GM23338 (cell line): Measurements from ENCODE around the gene PDE4D. TPM values are rescaled to one million over a fixed set of nuclear protein-coding genes. Genes with fewer than 3 reads are reported as not detected.

ENCODE experiments used
- ATAC-seq: fragments of 200-7000 bp; cut with Tn5 transposase; 3 replicates; pipeline ENCODE4 v1.9.1; 2020
- DNase-seq: peaks from one replicate; pipeline ENCODE4 v3.0.0-alpha.2; 2015; ENCODE audit warnings: low spot score
- H2AFZ ChIP-seq: fragments of 200-600 bp; sonication (generic); 2 replicates; pipeline ENCODE4 v1.8.0; 2016; ENCODE audit warnings: antibody characterized with exemption, mild to moderate bottlenecking, moderate library complexity
- H3F3A ChIP-seq: fragments of 200-600 bp; sonication (generic); replicated peaks from 2 replicates; pipeline ENCODE4 v1.8.0; 2017; ENCODE audit warnings: antibody characterized with exemption, mixed run types, low read depth
- H3K27ac ChIP-seq: fragments of 200-600 bp; sonication (generic); 2 replicates; pipeline ENCODE4 v1.6.1; 2016; ENCODE audit warnings: low read depth
- H3K27me3 ChIP-seq: fragments of 200-600 bp; sonication (generic); 2 replicates; pipeline ENCODE4 v1.8.0; 2016; ENCODE audit warnings: mild to moderate bottlenecking, mixed run types, moderate library complexity; ENCODE audit not compliant: insufficient read depth
- H3K36me3 ChIP-seq: fragments of 200-600 bp; sonication (generic); 2 replicates; pipeline ENCODE4 v1.8.0; 2016; ENCODE audit warnings: mild to moderate bottlenecking; ENCODE audit not compliant: insufficient read depth
- H3K4me1 ChIP-seq: fragments of 200-600 bp; sonication (generic); 2 replicates; pipeline ENCODE4 v1.8.0; 2016; ENCODE audit warnings: mild to moderate bottlenecking, moderate library complexity; ENCODE audit not compliant: insufficient read depth
- H3K4me2 ChIP-seq: fragments of 200-600 bp; sonication (generic); 2 replicates; pipeline ENCODE4 v1.7.1; 2017; ENCODE audit warnings: mixed run types
- H3K4me3 ChIP-seq: fragments of 200-600 bp; sonication (generic); 2 replicates; pipeline ENCODE4 v1.6.1; 2016; ENCODE audit warnings: mixed run types
- H3K79me2 ChIP-seq: fragments of 200-600 bp; sonication (generic); replicated peaks from 2 replicates; pipeline ENCODE4 v1.8.0; 2017; ENCODE audit warnings: mild to moderate bottlenecking; ENCODE audit not compliant: insufficient read depth
- H3K9me2 ChIP-seq: fragments of 200-600 bp; sonication (generic); 2 replicates; pipeline ENCODE4 v1.8.0; 2017; ENCODE audit not compliant: insufficient read depth
- H4K20me1 ChIP-seq: fragments of 200-600 bp; sonication (generic); replicated peaks from 2 replicates; pipeline ENCODE4 v1.8.0; 2017; ENCODE audit warnings: mild to moderate bottlenecking; ENCODE audit not compliant: insufficient read depth
- H3K27ac Mint-ChIP-seq: 2 replicates; pipeline ENCODE4 v1.8.0; 2020; ENCODE audit warnings: inconsistent platforms, mild to moderate bottlenecking, moderate library complexity, mixed read lengths
- H3K27me3 Mint-ChIP-seq: 3 replicates; pipeline ENCODE4 v1.8.0; 2022; ENCODE audit warnings: low read depth, mild to moderate bottlenecking, moderate library complexity, mixed read lengths, inconsistent platforms; ENCODE audit not compliant: insufficient read depth, poor library complexity
- H3K36me3 Mint-ChIP-seq: 3 replicates; pipeline ENCODE4 v1.8.0; 2021; ENCODE audit warnings: low read depth, mild to moderate bottlenecking, inconsistent platforms, moderate library complexity, mixed read lengths
- H3K4me1 Mint-ChIP-seq: 3 replicates; pipeline ENCODE4 v1.8.0; 2020; ENCODE audit warnings: mild to moderate bottlenecking, inconsistent platforms, mixed read lengths
- H3K4me3 Mint-ChIP-seq: 3 replicates; pipeline ENCODE4 v1.8.0; 2021; ENCODE audit warnings: moderate library complexity, mild to moderate bottlenecking, inconsistent platforms, mixed read lengths
- H3K9me3 Mint-ChIP-seq: 3 replicates; pipeline ENCODE4 v1.8.0; 2020; ENCODE audit warnings: moderate library complexity, mild to moderate bottlenecking, inconsistent platforms, mixed read lengths
- CREB1 ChIP-seq: fragments of 250-450 bp; sonication (Bioruptor Pico); IDR thresholded peaks from 2 replicates; pipeline ENCODE4 v1.5.0; 2020; ENCODE audit warnings: low read depth, mild to moderate bottlenecking, moderate library complexity
- CTCF ChIP-seq, 2 experiments: fragments of 200-600 bp in 1 of 2; sonication (generic) in 1 of 2; conservative IDR thresholded peaks; 2 replicates each; pipeline versions ENCODE4 v1.5.1 to v1.6.1; 2016 to 2017; ENCODE audit warnings: antibody characterized with exemption in 2 of 2, low read depth in 2 of 2, mild to moderate bottlenecking in 2 of 2, moderate library complexity in 1 of 2
- EZH2 ChIP-seq: fragments of 200-600 bp; sonication (generic); IDR thresholded peaks from one replicate; pipeline ENCODE4 v1.8.0; 2017; ENCODE audit warnings: antibody characterized with exemption, mild to moderate bottlenecking, low read depth; ENCODE audit not compliant: unreplicated experiment
- EZH2phosphoT487 ChIP-seq: fragments of 200-600 bp; sonication (generic); IDR thresholded peaks from one replicate; pipeline ENCODE4 v1.8.1; 2018; ENCODE audit warnings: antibody characterized with exemption; ENCODE audit not compliant: unreplicated experiment
- JUNB ChIP-seq: IDR thresholded peaks from one replicate; pipeline ENCODE4 v1.6.1; 2016; ENCODE audit warnings: antibody characterized with exemption; ENCODE audit not compliant: unreplicated experiment
- NANOG ChIP-seq: IDR thresholded peaks from 2 replicates; pipeline ENCODE4 v1.6.1; 2016; ENCODE audit warnings: antibody characterized with exemption, borderline replicate concordance
- POLR2AphosphoS5 ChIP-seq: IDR thresholded peaks from 2 replicates; pipeline ENCODE4 v1.6.1; 2016; ENCODE audit warnings: antibody characterized with exemption, low read depth
- REST ChIP-seq: IDR thresholded peaks from one replicate; pipeline ENCODE4 v1.6.1; 2018; ENCODE audit warnings: antibody characterized with exemption; ENCODE audit not compliant: unreplicated experiment
- STAT1 ChIP-seq: IDR thresholded peaks from one replicate; pipeline ENCODE4 v1.6.1; 2016; ENCODE audit warnings: antibody characterized with exemption; ENCODE audit not compliant: unreplicated experiment
- ZNF114 ChIP-seq: fragments of 250-450 bp; sonication (Bioruptor Pico); IDR thresholded peaks from 2 replicates; pipeline ENCODE4 v1.5.0; 2020; ENCODE audit warnings: mild to moderate bottlenecking, moderate library complexity
- ZNF331 ChIP-seq: fragments of 250-450 bp; sonication (Bioruptor Pico); IDR thresholded peaks from 2 replicates; pipeline ENCODE4 v1.5.0; 2020; ENCODE audit warnings: low read depth, mild to moderate bottlenecking, moderate library complexity
- ZNF462 ChIP-seq: fragments of 250-450 bp; sonication (Bioruptor Pico); IDR thresholded peaks from 2 replicates; pipeline ENCODE4 v1.5.0; 2020; ENCODE audit warnings: mild to moderate bottlenecking, moderate library complexity
- polyA plus RNA-seq: library from polyadenylated mRNA; unstranded; fragments of >200 nt; fragmentation: Nextera tagmentation; extraction: Ambion mirVana; gene quantifications from 2 replicates; pipeline ENCODE4 v1.2.1, GENCODE V29; 2016
- total RNA-seq: library from RNA; depleted of rRNA; stranded (reverse); fragments of >200 nt; shearing (Covaris generic); gene quantifications from 2 replicates; pipeline ENCODE4 v1.2.3, GENCODE V29; 2014
- TF ChIP-seq, protein P1 (sequence below): IDR thresholded peaks from 2 replicates; pipeline ENCODE4 v1.6.1; 2016; ENCODE audit warnings: antibody characterized with exemption

PDE4D gene
- total and polyA plus RNA-seq, 2 experiments from 2014 or later, result 2.1 to 4.7 TPM

- TF ChIP-seq POLR2AphosphoS5 (no peak), EZH2phosphoT487 (no peak)
Observed at GRCh38 chr5:59741599-59741998, 151.9 kb downstream of the PDE4D start (continued).

DNA sequence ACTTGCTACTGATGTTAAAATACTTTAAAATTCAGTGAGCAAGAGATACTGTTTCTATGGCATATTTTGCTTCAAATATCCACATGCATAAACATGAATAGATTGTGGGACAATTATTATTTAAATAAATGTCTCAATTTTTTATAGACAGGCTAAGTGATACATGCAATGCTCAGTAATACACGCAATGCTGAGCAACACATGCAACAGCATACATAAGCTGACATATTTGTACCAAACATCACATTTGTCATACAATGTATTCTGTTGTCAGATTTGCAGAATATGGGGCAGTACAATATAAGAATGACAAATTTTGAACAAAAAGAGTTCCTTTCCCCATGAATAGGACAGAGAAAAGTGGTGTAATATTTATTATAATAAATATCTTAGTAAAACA, 155.5 kb downstream of the PDE4D start:
- Mint-ChIP-seq H3K9me3 (no peaks in the 10 kb centered on the region), H3K36me3 (no peaks in the 10 kb centered on the region), H3K4me3 (no peak overlapping the region), H3K27ac (no peak overlapping the region), H3K27me3 (no peaks in the 10 kb centered on the region), H3K4me1 (no peaks in the 10 kb centered on the region)
- Histone ChIP-seq H3K27ac (no peak overlapping the region), H3K9me2 (no peaks in the 10 kb centered on the region), H3K27me3 (no peaks in the 10 kb centered on the region), H3K4me3 (no peak overlapping the region), H3F3A (no peaks in the 10 kb centered on the region), H3K4me1 (no peaks in the 10 kb centered on the region), H2AFZ (no peak overlapping the region), H3K36me3 (no peaks in the 10 kb centered on the region), H3K79me2 (no peaks in the 10 kb centered on the region), H3K4me2 (no peak overlapping the region), H4K20me1 (no peaks in the 10 kb centered on the region)
- no peak for TF ChIP-seq EZH2phosphoT487
- TF ChIP-seq, protein P1, sequence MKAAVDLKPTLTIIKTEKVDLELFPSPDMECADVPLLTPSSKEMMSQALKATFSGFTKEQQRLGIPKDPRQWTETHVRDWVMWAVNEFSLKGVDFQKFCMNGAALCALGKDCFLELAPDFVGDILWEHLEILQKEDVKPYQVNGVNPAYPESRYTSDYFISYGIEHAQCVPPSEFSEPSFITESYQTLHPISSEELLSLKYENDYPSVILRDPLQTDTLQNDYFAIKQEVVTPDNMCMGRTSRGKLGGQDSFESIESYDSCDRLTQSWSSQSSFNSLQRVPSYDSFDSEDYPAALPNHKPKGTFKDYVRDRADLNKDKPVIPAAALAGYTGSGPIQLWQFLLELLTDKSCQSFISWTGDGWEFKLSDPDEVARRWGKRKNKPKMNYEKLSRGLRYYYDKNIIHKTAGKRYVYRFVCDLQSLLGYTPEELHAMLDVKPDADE, result no peak
- TF ChIP-seq CTCF (conservative IDR thresholded peaks at IDR 0.05; ENCODE audit: low read depth in 2 of 2), result no peak
- no peak for TF ChIP-seq JUNB
- no peak for TF ChIP-seq POLR2AphosphoS5
- TF ChIP-seq NANOG, result no peak
- no peak for TF ChIP-seq CREB1 (CRISPR knock-in tag)
- no peak for TF ChIP-seq STAT1
- TF ChIP-seq ZNF462, result no peak
- TF ChIP-seq REST, result no peak
- TF ChIP-seq ZNF114, result no peak
- TF ChIP-seq ZNF331, result no peak
- no peak for TF ChIP-seq EZH2
- DNase-seq (no peak), ATAC-seq (no peak)
